GM23338 (cell line): Measurements from ENCODE around the gene SRGAP3. TPM values are rescaled to one million over a fixed set of nuclear protein-coding genes. Genes with fewer than 3 reads are reported as not detected.

Source experiments
- ATAC-seq: fragments of 200-7000 bp; cut with Tn5 transposase; 3 replicates; pipeline ENCODE4 v1.9.1; 2020
- DNase-seq: peaks from one replicate; pipeline ENCODE4 v3.0.0-alpha.2; 2015; ENCODE audit warnings: low spot score
- H2AFZ ChIP-seq: fragments of 200-600 bp; sonication (generic); 2 replicates; pipeline ENCODE4 v1.8.0; 2016; ENCODE audit warnings: antibody characterized with exemption, mild to moderate bottlenecking, moderate library complexity
- H3F3A ChIP-seq: fragments of 200-600 bp; sonication (generic); replicated peaks from 2 replicates; pipeline ENCODE4 v1.8.0; 2017; ENCODE audit warnings: antibody characterized with exemption, mixed run types, low read depth
- H3K27ac ChIP-seq: fragments of 200-600 bp; sonication (generic); 2 replicates; pipeline ENCODE4 v1.6.1; 2016; ENCODE audit warnings: low read depth
- H3K27me3 ChIP-seq: fragments of 200-600 bp; sonication (generic); 2 replicates; pipeline ENCODE4 v1.8.0; 2016; ENCODE audit warnings: mild to moderate bottlenecking, mixed run types, moderate library complexity; ENCODE audit not compliant: insufficient read depth
- H3K36me3 ChIP-seq: fragments of 200-600 bp; sonication (generic); 2 replicates; pipeline ENCODE4 v1.8.0; 2016; ENCODE audit warnings: mild to moderate bottlenecking; ENCODE audit not compliant: insufficient read depth
- H3K4me1 ChIP-seq: fragments of 200-600 bp; sonication (generic); 2 replicates; pipeline ENCODE4 v1.8.0; 2016; ENCODE audit warnings: mild to moderate bottlenecking, moderate library complexity; ENCODE audit not compliant: insufficient read depth
- H3K4me2 ChIP-seq: fragments of 200-600 bp; sonication (generic); 2 replicates; pipeline ENCODE4 v1.7.1; 2017; ENCODE audit warnings: mixed run types
- H3K4me3 ChIP-seq: fragments of 200-600 bp; sonication (generic); 2 replicates; pipeline ENCODE4 v1.6.1; 2016; ENCODE audit warnings: mixed run types
- H3K79me2 ChIP-seq: fragments of 200-600 bp; sonication (generic); replicated peaks from 2 replicates; pipeline ENCODE4 v1.8.0; 2017; ENCODE audit warnings: mild to moderate bottlenecking; ENCODE audit not compliant: insufficient read depth
- H3K9me2 ChIP-seq: fragments of 200-600 bp; sonication (generic); 2 replicates; pipeline ENCODE4 v1.8.0; 2017; ENCODE audit not compliant: insufficient read depth
- H4K20me1 ChIP-seq: fragments of 200-600 bp; sonication (generic); replicated peaks from 2 replicates; pipeline ENCODE4 v1.8.0; 2017; ENCODE audit warnings: mild to moderate bottlenecking; ENCODE audit not compliant: insufficient read depth
- H3K27ac Mint-ChIP-seq: 2 replicates; pipeline ENCODE4 v1.8.0; 2020; ENCODE audit warnings: inconsistent platforms, mild to moderate bottlenecking, moderate library complexity, mixed read lengths
- H3K27me3 Mint-ChIP-seq: 3 replicates; pipeline ENCODE4 v1.8.0; 2022; ENCODE audit warnings: low read depth, mild to moderate bottlenecking, moderate library complexity, mixed read lengths, inconsistent platforms; ENCODE audit not compliant: insufficient read depth, poor library complexity
- H3K36me3 Mint-ChIP-seq: 3 replicates; pipeline ENCODE4 v1.8.0; 2021; ENCODE audit warnings: low read depth, mild to moderate bottlenecking, inconsistent platforms, moderate library complexity, mixed read lengths
- H3K4me1 Mint-ChIP-seq: 3 replicates; pipeline ENCODE4 v1.8.0; 2020; ENCODE audit warnings: mild to moderate bottlenecking, inconsistent platforms, mixed read lengths
- H3K4me3 Mint-ChIP-seq: 3 replicates; pipeline ENCODE4 v1.8.0; 2021; ENCODE audit warnings: moderate library complexity, mild to moderate bottlenecking, inconsistent platforms, mixed read lengths
- H3K9me3 Mint-ChIP-seq: 3 replicates; pipeline ENCODE4 v1.8.0; 2020; ENCODE audit warnings: moderate library complexity, mild to moderate bottlenecking, inconsistent platforms, mixed read lengths
- CREB1 ChIP-seq: fragments of 250-450 bp; sonication (Bioruptor Pico); IDR thresholded peaks from 2 replicates; pipeline ENCODE4 v1.5.0; 2020; ENCODE audit warnings: low read depth, mild to moderate bottlenecking, moderate library complexity
- ETS1 ChIP-seq: IDR thresholded peaks from 2 replicates; pipeline ENCODE4 v1.6.1; 2016; ENCODE audit warnings: antibody characterized with exemption
- EZH2 ChIP-seq: fragments of 200-600 bp; sonication (generic); IDR thresholded peaks from one replicate; pipeline ENCODE4 v1.8.0; 2017; ENCODE audit warnings: antibody characterized with exemption, mild to moderate bottlenecking, low read depth; ENCODE audit not compliant: unreplicated experiment
- NANOG ChIP-seq: IDR thresholded peaks from 2 replicates; pipeline ENCODE4 v1.6.1; 2016; ENCODE audit warnings: antibody characterized with exemption, borderline replicate concordance
- POLR2AphosphoS5 ChIP-seq: IDR thresholded peaks from 2 replicates; pipeline ENCODE4 v1.6.1; 2016; ENCODE audit warnings: antibody characterized with exemption, low read depth
- REST ChIP-seq: IDR thresholded peaks from one replicate; pipeline ENCODE4 v1.6.1; 2018; ENCODE audit warnings: antibody characterized with exemption; ENCODE audit not compliant: unreplicated experiment
- ZNF114 ChIP-seq: fragments of 250-450 bp; sonication (Bioruptor Pico); IDR thresholded peaks from 2 replicates; pipeline ENCODE4 v1.5.0; 2020; ENCODE audit warnings: mild to moderate bottlenecking, moderate library complexity
- ZNF462 ChIP-seq: fragments of 250-450 bp; sonication (Bioruptor Pico); IDR thresholded peaks from 2 replicates; pipeline ENCODE4 v1.5.0; 2020; ENCODE audit warnings: mild to moderate bottlenecking, moderate library complexity
- polyA plus RNA-seq: library from polyadenylated mRNA; unstranded; fragments of >200 nt; fragmentation: Nextera tagmentation; extraction: Ambion mirVana; gene quantifications from 2 replicates; pipeline ENCODE4 v1.2.1, GENCODE V29; 2016
- total RNA-seq: library from RNA; depleted of rRNA; stranded (reverse); fragments of >200 nt; shearing (Covaris generic); gene quantifications from 2 replicates; pipeline ENCODE4 v1.2.3, GENCODE V29; 2014
- TF ChIP-seq, protein P1 (sequence below), 2 experiments: fragments of 200-600 bp in 1 of 2; sonication (generic) in 1 of 2; conservative IDR thresholded peaks; 2 replicates each; pipeline versions ENCODE4 v1.5.1 to v1.6.1; 2016 to 2017; ENCODE audit warnings: antibody characterized with exemption in 2 of 2, low read depth in 2 of 2, mild to moderate bottlenecking in 2 of 2, moderate library complexity in 1 of 2

Gene SRGAP3
- total and polyA plus RNA-seq, 2 experiments from 2014 or later = 6.4 to 9.4 TPM

- ATAC-seq = peak; percentile 56
- no peaks in the 10 kb centered on the region for H3K36me3 ChIP-seq
- H3K4me1 ChIP-seq = peaks cover 17% of the 10 kb centered on the region; the same call in 1 of the 2 replicates
- no peaks in the 10 kb centered on the region for H3K9me2 ChIP-seq
- H3K79me2 ChIP-seq = no peaks in the 10 kb centered on the region
- H2AFZ ChIP-seq = peak overlapping the region; percentile 98
- H3K4me3 Mint-ChIP-seq = peak overlapping the region; percentile 61
- peaks cover 5% of the 10 kb centered on the region; the same call in 1 of the 3 replicates for H3K9me3 Mint-ChIP-seq
- DNase-seq = peak; percentile 44
- H3K36me3 Mint-ChIP-seq = no peaks in the 10 kb centered on the region
- H3K27ac ChIP-seq = no peak overlapping the region
- H3F3A ChIP-seq = 0 out of 2 replicates have a peak, but pooled peaks cover 6% of the 10 kb centered on the region
- H3K27ac Mint-ChIP-seq = no peak overlapping the region
- no peak for TF ChIP-seq NANOG
- no peak for TF ChIP-seq REST
- TF ChIP-seq, protein P1, sequence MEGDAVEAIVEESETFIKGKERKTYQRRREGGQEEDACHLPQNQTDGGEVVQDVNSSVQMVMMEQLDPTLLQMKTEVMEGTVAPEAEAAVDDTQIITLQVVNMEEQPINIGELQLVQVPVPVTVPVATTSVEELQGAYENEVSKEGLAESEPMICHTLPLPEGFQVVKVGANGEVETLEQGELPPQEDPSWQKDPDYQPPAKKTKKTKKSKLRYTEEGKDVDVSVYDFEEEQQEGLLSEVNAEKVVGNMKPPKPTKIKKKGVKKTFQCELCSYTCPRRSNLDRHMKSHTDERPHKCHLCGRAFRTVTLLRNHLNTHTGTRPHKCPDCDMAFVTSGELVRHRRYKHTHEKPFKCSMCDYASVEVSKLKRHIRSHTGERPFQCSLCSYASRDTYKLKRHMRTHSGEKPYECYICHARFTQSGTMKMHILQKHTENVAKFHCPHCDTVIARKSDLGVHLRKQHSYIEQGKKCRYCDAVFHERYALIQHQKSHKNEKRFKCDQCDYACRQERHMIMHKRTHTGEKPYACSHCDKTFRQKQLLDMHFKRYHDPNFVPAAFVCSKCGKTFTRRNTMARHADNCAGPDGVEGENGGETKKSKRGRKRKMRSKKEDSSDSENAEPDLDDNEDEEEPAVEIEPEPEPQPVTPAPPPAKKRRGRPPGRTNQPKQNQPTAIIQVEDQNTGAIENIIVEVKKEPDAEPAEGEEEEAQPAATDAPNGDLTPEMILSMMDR (conservative IDR thresholded peaks at IDR 0.05; ENCODE audit: low read depth in 2 of 2) = peak in 1 of 2 experiments; percentile 39; a peak in 2 of 4 replicates
- peak overlapping the region; percentile 59 for H3K4me3 ChIP-seq
- peaks cover 7% of the 10 kb centered on the region for H3K27me3 Mint-ChIP-seq
- H4K20me1 ChIP-seq = no peaks in the 10 kb centered on the region
- peak overlapping the region; percentile 82 for H3K4me2 ChIP-seq
- H3K27me3 ChIP-seq = peaks cover 18% of the 10 kb centered on the region
- H3K4me1 Mint-ChIP-seq = peaks cover 10% of the 10 kb centered on the region
These were observed 113.9 kb downstream of the SRGAP3 start for GRCh38 chr3:9135526-9135925.

GRCh38 chr3:9133656-9134055 is 115.8 kb downstream of the SRGAP3 start:
- H3K79me2 ChIP-seq = no peaks in the 10 kb centered on the region
- no peak overlapping the region for H3K4me3 Mint-ChIP-seq
- H3K4me1 ChIP-seq = peaks cover 17% of the 10 kb centered on the region; the same call in 1 of the 2 replicates
- H3K4me3 ChIP-seq = no peak overlapping the region
- no peaks in the 10 kb centered on the region for H3K9me2 ChIP-seq
- H3F3A ChIP-seq = 0 out of 2 replicates have a peak, but pooled peaks cover 8% of the 10 kb centered on the region
- peaks cover 18% of the 10 kb centered on the region for H3K27me3 ChIP-seq
- no peak overlapping the region for H3K27ac ChIP-seq
- ATAC-seq (no peak), DNase-seq (no peak)
- H3K4me2 ChIP-seq = no peak overlapping the region
- H4K20me1 ChIP-seq = no peaks in the 10 kb centered on the region
- H3K27me3 Mint-ChIP-seq = peaks cover 7% of the 10 kb centered on the region
- no peaks in the 10 kb centered on the region for H3K9me3 Mint-ChIP-seq
- H2AFZ ChIP-seq = no peak overlapping the region
- TF ChIP-seq ZNF462 (no peak), ETS1 (no peak), POLR2AphosphoS5 (no peak), ZNF114 (CRISPR knock-in tag) (no peak), CREB1 (CRISPR knock-in tag) (no peak), EZH2 (no peak)
- H3K27ac Mint-ChIP-seq = no peak overlapping the region
- H3K36me3 Mint-ChIP-seq = no peaks in the 10 kb centered on the region
- H3K36me3 ChIP-seq = no peaks in the 10 kb centered on the region
- H3K4me1 Mint-ChIP-seq = peaks cover 10% of the 10 kb centered on the region
